Upper lobe of left lung (tissue), 4 donors: Measurements from ENCODE around the gene TREH.

Source experiments
- EP300 ChIP-seq, 4 donors: sonication (generic); formaldehyde crosslinking; IDR thresholded peaks; one replicate each; pipeline ENCODE4 v1.5.1; 2017; ENCODE audit warnings: antibody characterized with exemption in 4 of 4, control low read depth in 2 of 4
- POLR2A ChIP-seq, 4 donors: fragments of 450-650 bp; IDR thresholded peaks; one replicate each; pipeline ENCODE4 v1.5.1; 2016 to 2017; ENCODE audit warnings: antibody characterized with exemption in 4 of 4, mild to moderate bottlenecking in 2 of 4
- POLR2AphosphoS5 ChIP-seq, 2 donors: sonication (generic); formaldehyde crosslinking; IDR thresholded peaks; one replicate each; pipeline ENCODE4 v1.5.1; 2017; ENCODE audit warnings: antibody characterized with exemption in 2 of 2
- TF ChIP-seq, protein P1 (sequence below), 6 experiments: fragments of 450-650 bp in 4 of 6; fragments of 200-600 bp in 2 of 6; sonication (generic) in 2 of 6; IDR thresholded peaks; one replicate each; pipeline ENCODE4 v1.5.1; 2016 to 2019; ENCODE audit warnings: antibody characterized with exemption in 6 of 6

DNA sequence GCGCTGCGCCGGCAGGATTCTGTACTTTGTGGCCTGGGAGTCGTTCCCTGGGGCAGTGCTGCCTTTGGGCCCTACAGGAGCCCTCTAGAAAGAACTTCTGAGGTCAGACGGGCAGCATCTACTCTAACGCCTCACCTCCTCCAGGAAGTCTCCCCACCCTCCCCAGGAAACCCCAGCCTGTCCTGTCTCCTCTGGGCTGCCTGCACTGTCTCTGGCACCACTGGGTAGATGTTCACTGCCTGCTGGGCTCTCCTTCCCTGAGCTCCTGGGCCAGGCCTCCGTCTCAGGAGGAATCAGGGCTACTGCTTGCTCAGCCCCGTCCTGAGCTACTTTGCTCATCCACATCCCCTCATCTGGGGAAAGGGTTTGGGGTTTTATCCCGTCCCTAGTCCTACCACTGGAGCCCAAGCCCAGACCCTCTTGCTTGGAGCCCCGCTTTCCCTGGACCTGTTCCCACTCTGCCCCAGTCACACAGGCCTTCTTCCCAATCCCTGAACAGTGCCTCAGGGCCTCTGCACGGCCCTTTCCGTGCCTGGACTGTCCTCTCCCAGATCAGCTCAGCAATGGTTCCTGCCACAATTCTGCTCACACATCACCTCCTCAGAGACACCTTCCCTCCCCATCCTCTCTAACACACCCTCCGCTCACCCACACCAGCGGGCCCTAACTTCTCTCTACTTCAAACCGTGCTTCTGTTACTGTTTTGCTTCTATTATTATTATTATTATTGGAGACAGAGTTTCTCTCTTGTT lies 11.3 kb upstream of the TREH start:
- TF ChIP-seq POLR2A (IDR thresholded peaks at IDR 0.05) (no peak), POLR2AphosphoS5 (IDR thresholded peaks at IDR 0.05) (no peak), EP300 (IDR thresholded peaks at IDR 0.05) (no peak)
- TF ChIP-seq, protein P1, sequence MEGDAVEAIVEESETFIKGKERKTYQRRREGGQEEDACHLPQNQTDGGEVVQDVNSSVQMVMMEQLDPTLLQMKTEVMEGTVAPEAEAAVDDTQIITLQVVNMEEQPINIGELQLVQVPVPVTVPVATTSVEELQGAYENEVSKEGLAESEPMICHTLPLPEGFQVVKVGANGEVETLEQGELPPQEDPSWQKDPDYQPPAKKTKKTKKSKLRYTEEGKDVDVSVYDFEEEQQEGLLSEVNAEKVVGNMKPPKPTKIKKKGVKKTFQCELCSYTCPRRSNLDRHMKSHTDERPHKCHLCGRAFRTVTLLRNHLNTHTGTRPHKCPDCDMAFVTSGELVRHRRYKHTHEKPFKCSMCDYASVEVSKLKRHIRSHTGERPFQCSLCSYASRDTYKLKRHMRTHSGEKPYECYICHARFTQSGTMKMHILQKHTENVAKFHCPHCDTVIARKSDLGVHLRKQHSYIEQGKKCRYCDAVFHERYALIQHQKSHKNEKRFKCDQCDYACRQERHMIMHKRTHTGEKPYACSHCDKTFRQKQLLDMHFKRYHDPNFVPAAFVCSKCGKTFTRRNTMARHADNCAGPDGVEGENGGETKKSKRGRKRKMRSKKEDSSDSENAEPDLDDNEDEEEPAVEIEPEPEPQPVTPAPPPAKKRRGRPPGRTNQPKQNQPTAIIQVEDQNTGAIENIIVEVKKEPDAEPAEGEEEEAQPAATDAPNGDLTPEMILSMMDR (IDR thresholded peaks at IDR 0.05) = no peak
